Kidney (tissue), 14 donors: ENCODE results near the gene FNDC4. TPM values are rescaled to one million over a fixed set of nuclear protein-coding genes. Genes with fewer than 3 reads are reported as not detected.

Experiments used
- DNase-seq, 5 donors: peaks; one replicate each; pipeline ENCODE4 v3.0.0-alpha.2; 2013 to 2020
- FAIRE-seq: peaks from 2 replicates; lab custom pipeline; 2012; peaks lifted over from hg19 to GRCh38; lab: Jason Lieb, UNC
- H3K27ac ChIP-seq, 2 donors: one replicate each; pipeline ENCODE4 v1.7.0; 2013; ENCODE audit warnings: low read depth in 2 of 2, low read length in 2 of 2, inconsistent platforms in 1 of 2
- H3K27me3 ChIP-seq: one replicate; pipeline ENCODE4 v1.7.1; 2013; ENCODE audit warnings: low read length, inconsistent platforms; ENCODE audit not compliant: control insufficient read depth, insufficient read depth
- H3K36me3 ChIP-seq, 3 donors: one replicate each; pipeline versions ENCODE4 v1.7.0 to v1.7.1; 2013; ENCODE audit warnings: low read length in 3 of 3, control low read depth in 1 of 3, inconsistent platforms in 1 of 3; ENCODE audit not compliant: insufficient read depth in 3 of 3, control insufficient read depth in 2 of 3
- H3K4me1 ChIP-seq, 3 donors: one replicate each; pipeline versions ENCODE4 v1.7.0 to v1.7.1; 2013; ENCODE audit warnings: low read length in 3 of 3, inconsistent platforms in 1 of 3, low read depth in 1 of 3; ENCODE audit not compliant: control insufficient read depth in 2 of 3, insufficient read depth in 2 of 3
- H3K4me3 ChIP-seq, 3 donors: one replicate each; pipeline versions ENCODE4 v1.7.0 to v1.8.1; 2013; ENCODE audit warnings: low read length in 3 of 3, control low read depth in 1 of 3, inconsistent platforms in 1 of 3
- H3K9ac ChIP-seq, 3 donors: one replicate each; pipeline versions ENCODE4 v1.7.0 to v1.7.1; 2013; ENCODE audit warnings: low read length in 3 of 3, control low read depth in 1 of 3, inconsistent platforms in 1 of 3
- H3K9me3 ChIP-seq, 3 donors: one replicate each; pipeline versions ENCODE4 v1.7.0 to v1.7.1; 2013; ENCODE audit warnings: low read length in 3 of 3, control low read depth in 1 of 3, inconsistent platforms in 1 of 3; ENCODE audit not compliant: control insufficient read depth in 2 of 3, insufficient read depth in 1 of 3
- CTCF ChIP-seq: IDR thresholded peaks from 3 replicates; pipeline ENCODE4 v1.5.1; 2012; ENCODE audit warnings: mild to moderate bottlenecking, moderate library complexity, borderline replicate concordance; ENCODE audit not compliant: insufficient read depth; ENCODE audit errors: extremely low read depth
- intact Hi-C: fragments of 100-400 bp; cut with DNase I; formaldehyde crosslinking; loops from one replicate; pipeline ENCODE4 v1.11.1; 2022
- polyA plus RNA-seq: library from polyadenylated mRNA; stranded (reverse); fragments of 350-450 nt; fragmentation: Illumina TruSeq; extraction: RNeasy Lipid Tissue Mini Kit (QIAGEN cat#74804); gene quantifications from one replicate; pipeline ENCODE4 v1.2.3, GENCODE V29; 2014; ENCODE audit warnings: low read depth, low replicate concordance; ENCODE audit not compliant: insufficient read depth
- total RNA-seq: library from RNA; stranded (reverse); fragmentation: NEBNext Ultra II Directional; extraction: Animal tissue kit (Norgen Biotek cat#: 25700); gene quantifications from one replicate; pipeline ENCODE4 v1.2.1, GENCODE V29; 2021
- donor health status: control.
- donor health status: control.
- donor health status: control.
- donor health status: control.
- donor health status: control.
- donor health status: DM: yes; HTN: yes; CAD: no.
- donor health status: Normal renal cell carcinoma (clear cell type).

Gene FNDC4
- total and polyA plus RNA-seq, 2 donors from 2014 or later: 8.5 to 18.0 TPM

GRCh38 chr2:27492557-27492956 lies 2.4 kb downstream of the FNDC4 start:
- TF ChIP-seq CTCF: no peak
- no peak for DNase-seq
- no peak for FAIRE-seq
- Histone ChIP-seq H3K4me3 (no peak overlapping the region), H3K9ac (no peak overlapping the region), H3K4me1 (peaks cover 2 to 7% (median 4%) of the 10 kb centered on the region in 3 donors), H3K36me3 (no peaks in the 10 kb centered on the region), H3K27ac (no peak overlapping the region), H3K27me3 (peaks cover 3% of the 10 kb centered on the region), H3K9me3 (no peaks in the 10 kb centered on the region)
- intact Hi-C loops: no loop called here

GRCh38 chr2:27489498-27490397 lies 5.3 kb downstream of the FNDC4 start, which contains the start of gene IFT172:
IFT172 (minus strand) TSS chr2:27489743; CDS start chr2:27489653, 90 bp downstream.
- H3K27ac ChIP-seq: peak within 1 kb of the TSS; percentile 71 to 73
- DNase-seq: peak; percentile 99 to 100 (median 99)
- intact Hi-C loops: no loop called here
- no peaks in the 10 kb centered on the region for H3K9me3 ChIP-seq
- H3K27me3 ChIP-seq: no peaks in the 10 kb centered on the region
- TF ChIP-seq CTCF: no peak
- H3K36me3 ChIP-seq: peaks cover 0 to 7% (median 2%) of the 10 kb centered on the region in 3 donors
- peak; percentile 97 for FAIRE-seq
- H3K4me3 ChIP-seq: peak within 1 kb of the TSS; percentile 85 to 96 (median 89)
- H3K4me1 ChIP-seq: peaks cover 2 to 7% (median 4%) of the 10 kb centered on the region in 3 donors
- peak within 1 kb of the TSS; percentile 68 to 93 (median 70) for H3K9ac ChIP-seq

- Histone ChIP-seq H3K4me3 (peak overlapping the region; percentile 85 to 96 (median 85)), H3K27me3 (no peaks in the 10 kb centered on the region), H3K9me3 (no peaks in the 10 kb centered on the region), H3K36me3 (peaks cover 0 to 10% (median 2%) of the 10 kb centered on the region in 3 donors), H3K27ac (peak overlapping the region in 1 of 2 donors; percentile 12), H3K9ac (peak overlapping the region; percentile 8 to 93 (median 70)), H3K4me1 (peaks cover 2 to 4% (median 3%) of the 10 kb centered on the region in 3 donors)
- TF ChIP-seq CTCF: no peak
- intact Hi-C loops: no loop called here
- FAIRE-seq (no peak), DNase-seq (peak in 4 of 5 donors; percentile 15 to 65 (median 44))
These were observed 5.9 kb downstream of the FNDC4 start for GRCh38 chr2:27489118-27489497.
